OCI-LY7 (cell line): ENCODE results near the gene RHOD. TPM values are rescaled to one million over a fixed set of nuclear protein-coding genes. Genes with fewer than 3 reads are reported as not detected.

ENCODE experiments used
- BruUV-seq: library from RNA; stranded (reverse); fragments of 400-500 nt; replicated peaks from 2 replicates; lab custom pipeline; 2021; lab: Mats Ljungman, UMichigan
- CTCF ChIA-PET: fragments of 300-600 bp; sonication (Branson Sonifier 250); formaldehyde crosslinking; loops from one replicate; lab custom pipeline; 2022; ENCODE audit warnings: antibody characterized with exemption; ENCODE audit not compliant: unreplicated experiment; lab: Charles Lee
- POLR2A ChIA-PET: fragments of 300-600 bp; sonication (Branson Sonifier 250); formaldehyde crosslinking; loops from one replicate; lab custom pipeline; 2022; ENCODE audit warnings: antibody characterized with exemption; lab: Charles Lee
- DNase-seq: peaks from one replicate; pipeline ENCODE4 v3.0.0-alpha.2; 2015; ENCODE audit warnings: low spot score
- H2AFZ ChIP-seq: fragments of 200-600 bp; sonication (generic), shearing (Covaris generic); 2 replicates; pipeline ENCODE4 v1.6.1; 2014; ENCODE audit warnings: mild to moderate bottlenecking, antibody characterized with exemption, low read length, moderate library complexity
- H3K27ac ChIP-seq: fragments of 200-600 bp; sonication (generic); 2 replicates; pipeline ENCODE4 v1.5.1; 2014; ENCODE audit warnings: mixed run types, low read depth, mild to moderate bottlenecking, moderate library complexity, low read length, inconsistent platforms; ENCODE audit not compliant: poor library complexity, severe bottlenecking
- H3K36me3 ChIP-seq: fragments of 200-600 bp; sonication (generic); 2 replicates; pipeline ENCODE4 v1.6.1; 2014; ENCODE audit warnings: mild to moderate bottlenecking, antibody characterized with exemption, low read length, moderate library complexity, mixed read lengths; ENCODE audit not compliant: insufficient read depth
- H3K4me1 ChIP-seq: fragments of 200-600 bp; sonication (generic); 2 replicates; pipeline ENCODE4 v1.5.1; 2014; ENCODE audit warnings: mild to moderate bottlenecking, low read length; ENCODE audit not compliant: insufficient read depth, poor library complexity, severe bottlenecking
- H3K4me2 ChIP-seq: fragments of 200-600 bp; sonication (generic); 2 replicates; pipeline ENCODE4 v1.6.1; 2014; ENCODE audit warnings: mild to moderate bottlenecking, low read length
- H3K4me3 ChIP-seq: fragments of 200-600 bp; sonication (generic); 2 replicates; pipeline ENCODE4 v1.5.1; 2014; ENCODE audit warnings: mild to moderate bottlenecking, low read depth, low read length; ENCODE audit not compliant: poor library complexity, severe bottlenecking
- H3K79me2 ChIP-seq: fragments of 200-600 bp; sonication (generic); 2 replicates; pipeline ENCODE4 v1.6.1; 2016; ENCODE audit warnings: low read depth, mild to moderate bottlenecking, low read length, moderate library complexity, mixed read lengths; ENCODE audit not compliant: insufficient read depth
- H3K9me2 ChIP-seq: fragments of 200-600 bp; sonication (generic); 2 replicates; pipeline ENCODE4 v1.6.1; 2016; ENCODE audit warnings: mild to moderate bottlenecking, low read length, mixed read lengths; ENCODE audit not compliant: insufficient read depth
- H3K9me3 ChIP-seq: fragments of 200-600 bp; sonication (generic); 2 replicates; pipeline ENCODE4 v1.6.1; 2014; ENCODE audit warnings: mild to moderate bottlenecking, mixed run types, low read length, mixed read lengths
- H4K20me1 ChIP-seq: fragments of 200-600 bp; sonication (generic); 2 replicates; pipeline ENCODE4 v1.6.1; 2014; ENCODE audit warnings: mild to moderate bottlenecking, antibody characterized with exemption, low read length, moderate library complexity, mixed read lengths; ENCODE audit not compliant: insufficient read depth
- CTCF ChIP-seq: fragments of 200-600 bp; sonication (generic); conservative IDR thresholded peaks from 2 replicates; pipeline ENCODE4 v1.5.1; 2014; ENCODE audit warnings: mild to moderate bottlenecking, antibody characterized with exemption, low read length, moderate library complexity, mixed read lengths
- EZH2phosphoT487 ChIP-seq: fragments of 200-600 bp; sonication (generic); IDR thresholded peaks from 2 replicates; pipeline ENCODE4 v1.6.1; 2018; ENCODE audit warnings: low read depth, borderline replicate concordance, mild to moderate bottlenecking, mixed run types, antibody characterized with exemption, low read length, moderate library complexity, mixed read lengths
- intact Hi-C: fragments of 100-400 bp; cut with micrococcal nuclease; formaldehyde crosslinking; loops from one replicate; pipeline ENCODE4 v1.10.0; 2022; ENCODE audit not compliant: unreplicated experiment
- total RNA-seq, 2 experiments: library from RNA; depleted of rRNA in 1 of 2; stranded (reverse); fragments of >200 nt in 1 of 2; shearing (Covaris generic) in 1 of 2; gene quantifications; 2 replicates each; pipeline ENCODE4 v1.2.3, GENCODE V29; 2014 to 2022

Gene RHOD
- total RNA-seq, 2 experiments from 2014 or later: not detected

- no peak for DNase-seq
- Histone ChIP-seq H3K79me2 (no peaks in the 10 kb centered on the region), H3K9me3 (no peaks in the 10 kb centered on the region), H3K9me2 (no peaks in the 10 kb centered on the region), H3K4me1 (peaks cover 11% of the 10 kb centered on the region), H3K4me2 (no peak overlapping the region), H3K36me3 (no peaks in the 10 kb centered on the region), H4K20me1 (no peaks in the 10 kb centered on the region), H2AFZ (no peak overlapping the region), H3K4me3 (no peak overlapping the region), H3K27ac (no peak overlapping the region)
- TF ChIP-seq CTCF: no peak
- no peak for TF ChIP-seq EZH2phosphoT487
- POLR2A ChIA-PET: no interaction called here
- CTCF ChIA-PET: interaction anchor here (0.6 to 1.1 kb wide), 3 partner anchors 25 to 931 kb away, joined by 3 read pairs; no protein-coding TSS in a partner anchor
- intact Hi-C loops: no loop called here
- BruUV-seq: no TSS peak
Observed at GRCh38 chr11:67050139-67050538, 6.5 kb upstream of the RHOD start.

GRCh38 chr11:67051180-67051893 is 5.3 kb upstream of the RHOD start:
- POLR2A ChIA-PET: interaction anchor here (0.7 to 1.1 kb wide), 2 partner anchors 217 to 221 kb away, joined by 3 read pairs; no protein-coding TSS in a partner anchor
- DNase-seq: no peak
- no TSS peak for BruUV-seq
- no peak overlapping the region for H3K4me3 ChIP-seq
- no peaks in the 10 kb centered on the region for H3K36me3 ChIP-seq
- no peak overlapping the region for H2AFZ ChIP-seq
- no peak overlapping the region for H3K4me2 ChIP-seq
- no peaks in the 10 kb centered on the region for H3K79me2 ChIP-seq
- H4K20me1 ChIP-seq: no peaks in the 10 kb centered on the region
- H3K9me2 ChIP-seq: no peaks in the 10 kb centered on the region
- no peak overlapping the region for H3K27ac ChIP-seq
- intact Hi-C loops: no loop called here
- TF ChIP-seq EZH2phosphoT487 (no peak), CTCF (no peak)
- CTCF ChIA-PET: interaction anchor here (0.5 kb wide), 1 partner anchor 41 kb away, joined by 3 read pairs; no protein-coding TSS in a partner anchor
- peaks cover 8% of the 10 kb centered on the region for H3K4me1 ChIP-seq
- H3K9me3 ChIP-seq: no peaks in the 10 kb centered on the region

- Histone ChIP-seq H3K36me3 (no peaks in the 10 kb centered on the region), H3K9me3 (no peaks in the 10 kb centered on the region), H3K4me2 (no peak overlapping the region), H3K27ac (no peak overlapping the region), H3K79me2 (no peaks in the 10 kb centered on the region), H3K9me2 (no peaks in the 10 kb centered on the region), H2AFZ (no peak overlapping the region), H4K20me1 (no peaks in the 10 kb centered on the region), H3K4me3 (no peak overlapping the region), H3K4me1 (peaks cover 2% of the 10 kb centered on the region)
- ChIA-PET CTCF (no interaction called here), POLR2A (interaction anchor here (1.1 kb wide), 1 partner anchor 220 kb away, joined by 3 read pairs; no protein-coding TSS in a partner anchor)
- BruUV-seq: no TSS peak
- intact Hi-C loops: no loop called here
- no peak for DNase-seq
- no peak for TF ChIP-seq CTCF
- TF ChIP-seq EZH2phosphoT487: no peak
Observed at GRCh38 chr11:67051945-67052488, 4.6 kb upstream of the RHOD start.
